Ovary (tissue), 3 donors: ENCODE results near the gene MAGI1.

Source experiments
- EP300 ChIP-seq: sonication (generic); formaldehyde crosslinking; IDR thresholded peaks from one replicate; pipeline ENCODE4 v1.6.1; 2017; ENCODE audit warnings: antibody characterized with exemption
- TF ChIP-seq, protein P1 (sequence below), 3 donors: fragments of 450-650 bp in 2 of 3; fragments of 200-600 bp in 1 of 3; IDR thresholded peaks; one replicate each; pipeline versions ENCODE4 v1.5.1 to v1.8.0; 2016 to 2022; ENCODE audit warnings: antibody characterized with exemption in 3 of 3, mild to moderate bottlenecking in 1 of 3
- donor health status: DM: no; HTN: no; CAD: no.

- TF ChIP-seq, protein P1, sequence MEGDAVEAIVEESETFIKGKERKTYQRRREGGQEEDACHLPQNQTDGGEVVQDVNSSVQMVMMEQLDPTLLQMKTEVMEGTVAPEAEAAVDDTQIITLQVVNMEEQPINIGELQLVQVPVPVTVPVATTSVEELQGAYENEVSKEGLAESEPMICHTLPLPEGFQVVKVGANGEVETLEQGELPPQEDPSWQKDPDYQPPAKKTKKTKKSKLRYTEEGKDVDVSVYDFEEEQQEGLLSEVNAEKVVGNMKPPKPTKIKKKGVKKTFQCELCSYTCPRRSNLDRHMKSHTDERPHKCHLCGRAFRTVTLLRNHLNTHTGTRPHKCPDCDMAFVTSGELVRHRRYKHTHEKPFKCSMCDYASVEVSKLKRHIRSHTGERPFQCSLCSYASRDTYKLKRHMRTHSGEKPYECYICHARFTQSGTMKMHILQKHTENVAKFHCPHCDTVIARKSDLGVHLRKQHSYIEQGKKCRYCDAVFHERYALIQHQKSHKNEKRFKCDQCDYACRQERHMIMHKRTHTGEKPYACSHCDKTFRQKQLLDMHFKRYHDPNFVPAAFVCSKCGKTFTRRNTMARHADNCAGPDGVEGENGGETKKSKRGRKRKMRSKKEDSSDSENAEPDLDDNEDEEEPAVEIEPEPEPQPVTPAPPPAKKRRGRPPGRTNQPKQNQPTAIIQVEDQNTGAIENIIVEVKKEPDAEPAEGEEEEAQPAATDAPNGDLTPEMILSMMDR (IDR thresholded peaks at IDR 0.05) = no peak
- no peak for TF ChIP-seq EP300
Observed at GRCh38 chr3:65939801-65940246, 98.9 kb downstream of the MAGI1 start.
